HG03439 (cell line): ENCODE results near the gene MLN.

Experiments used
- ATAC-seq: cut with Tn5 transposase; IDR thresholded peaks from one replicate; pipeline ENCODE4 v1.9.1; 2021; ENCODE audit warnings: mild to moderate bottlenecking, moderate library complexity; ENCODE audit not compliant: unreplicated experiment

Gene MLN

GRCh38 chr6:33803571-33804053, at the start of gene MLN:
MLN (minus strand) TSS chr6:33804003; CDS start chr6:33801163, 2,840 bp downstream.
- no peak for ATAC-seq

- ATAC-seq = no peak
Measured at GRCh38 chr6:33853026-33853425, 49.2 kb upstream of the MLN start.

GRCh38 chr6:33851959-33852358, 48.2 kb upstream of the MLN start:
- ATAC-seq = no peak

- ATAC-seq = no peak
Measured at GRCh38 chr6:33850869-33851541, 47.2 kb upstream of the MLN start.

GRCh38 chr6:33850296-33850695, 46.5 kb upstream of the MLN start:
- ATAC-seq = no peak

GRCh38 chr6:33849500-33850075, 45.8 kb upstream of the MLN start:
- no peak for ATAC-seq

- ATAC-seq = no peak
Measured at GRCh38 chr6:33848484-33848883, 44.7 kb upstream of the MLN start.

GRCh38 chr6:33847867-33848266, 44.1 kb upstream of the MLN start:
- no peak for ATAC-seq

- ATAC-seq = no peak
Measured at GRCh38 chr6:33847078-33847477, 43.3 kb upstream of the MLN start.

GRCh38 chr6:33846226-33846625, 42.4 kb upstream of the MLN start:
- no peak for ATAC-seq

GRCh38 chr6:33845031-33845745, 41.4 kb upstream of the MLN start:
- no peak for ATAC-seq

- ATAC-seq = no peak
Measured at GRCh38 chr6:33843131-33844121, 39.6 kb upstream of the MLN start.

- no peak for ATAC-seq
Measured at GRCh38 chr6:33841868-33842267, 38.1 kb upstream of the MLN start.

GRCh38 chr6:33841070-33841469, 37.3 kb upstream of the MLN start:
- no peak for ATAC-seq

GRCh38 chr6:33840048-33840926, 36.5 kb upstream of the MLN start:
- ATAC-seq = no peak

GRCh38 chr6:33839399-33840047, 35.7 kb upstream of the MLN start:
- no peak for ATAC-seq

- no peak for ATAC-seq
Measured at GRCh38 chr6:33838983-33839382, 35.2 kb upstream of the MLN start.

- no peak for ATAC-seq
Measured at GRCh38 chr6:33837971-33838665, 34.3 kb upstream of the MLN start.
